K562 (cell line): Measurements from ENCODE around the gene HPS3.

Experiments
- HDAC6 ChIP-seq: IDR thresholded peaks from 2 replicates; pipeline ENCODE4 v1.6.1; 2012; ENCODE audit warnings: low read depth, mild to moderate bottlenecking, control low read depth, inconsistent platforms, low read length, moderate library complexity
- KDM1A ChIP-seq, 2 experiments: fragments of 450-650 bp; IDR thresholded peaks; 2 replicates each; pipeline ENCODE4 v1.6.1; 2016; ENCODE audit warnings: mild to moderate bottlenecking in 2 of 2
- MAX ChIP-seq: sonication (generic); formaldehyde crosslinking; IDR thresholded peaks from 2 replicates; pipeline ENCODE4 v1.9.0; 2022; ENCODE audit warnings: mild to moderate bottlenecking, missing genetic modification reagents

GRCh38 chr3:149195221-149195620 lies 65.8 kb downstream of the HPS3 start:
- no peak for TF ChIP-seq MAX (CRISPR knock-in tag)
- TF ChIP-seq KDM1A (IDR thresholded peaks at IDR 0.05): no peak
- TF ChIP-seq HDAC6: no peak
